Glutamatergic neuron (in vitro differentiated cells): ENCODE measurements around the gene C11orf87. TPM values are rescaled to one million over a fixed set of nuclear protein-coding genes. Genes with fewer than 3 reads are reported as not detected.
A peak's percentile ranks its signal among the peaks of the same experiment; 100 is the strongest.

Source experiments
- DNase-seq: peaks from one replicate; pipeline ENCODE4 v3.0.0; 2022
- H3K27ac Mint-ChIP-seq: one replicate; pipeline ENCODE4 v1.8.0; 2020; ENCODE audit warnings: mild to moderate bottlenecking, mixed read lengths, inconsistent platforms; ENCODE audit not compliant: unreplicated experiment
- H3K27me3 Mint-ChIP-seq: one replicate; pipeline ENCODE4 v1.8.0; 2020; ENCODE audit warnings: mild to moderate bottlenecking, moderate library complexity, mixed read lengths, inconsistent platforms; ENCODE audit not compliant: unreplicated experiment
- H3K36me3 Mint-ChIP-seq: one replicate; pipeline ENCODE4 v1.8.0; 2020; ENCODE audit warnings: mild to moderate bottlenecking, mixed read lengths, inconsistent platforms; ENCODE audit not compliant: unreplicated experiment
- H3K4me1 Mint-ChIP-seq: one replicate; pipeline ENCODE4 v1.8.0; 2020; ENCODE audit warnings: mild to moderate bottlenecking, low read depth, mixed read lengths, inconsistent platforms; ENCODE audit not compliant: unreplicated experiment
- H3K4me3 Mint-ChIP-seq: one replicate; pipeline ENCODE4 v1.8.0; 2020; ENCODE audit warnings: mild to moderate bottlenecking, mixed read lengths, inconsistent platforms; ENCODE audit not compliant: unreplicated experiment
- H3K9me3 Mint-ChIP-seq: one replicate; pipeline ENCODE4 v1.8.0; 2020; ENCODE audit warnings: mild to moderate bottlenecking, moderate library complexity, mixed read lengths, inconsistent platforms; ENCODE audit not compliant: unreplicated experiment
- long read RNA-seq: library from polyadenylated mRNA; unstranded; transcript quantifications from one replicate; pipeline ENCODE4 v2.0.0, GENCODE V29; 2020; ENCODE audit not compliant: unreplicated experiment
- total RNA-seq: library from RNA; stranded (reverse); fragmentation: NEBNext Ultra II Directional; extraction: Animal tissue kit (Norgen Biotek cat#: 25700); gene quantifications from one replicate; pipeline ENCODE4 v1.2.1, GENCODE V29; 2021; ENCODE audit not compliant: unreplicated experiment
- TF ChIP-seq, protein P1 (sequence below): fragments of 200-600 bp; sonication (generic); IDR thresholded peaks from one replicate; pipeline ENCODE4 v1.5.0; 2021; ENCODE audit not compliant: partially characterized antibody, unreplicated experiment

C11orf87 gene
- 0.27 TPM for total RNA-seq
- long read RNA-seq: 0 reads

DNA sequence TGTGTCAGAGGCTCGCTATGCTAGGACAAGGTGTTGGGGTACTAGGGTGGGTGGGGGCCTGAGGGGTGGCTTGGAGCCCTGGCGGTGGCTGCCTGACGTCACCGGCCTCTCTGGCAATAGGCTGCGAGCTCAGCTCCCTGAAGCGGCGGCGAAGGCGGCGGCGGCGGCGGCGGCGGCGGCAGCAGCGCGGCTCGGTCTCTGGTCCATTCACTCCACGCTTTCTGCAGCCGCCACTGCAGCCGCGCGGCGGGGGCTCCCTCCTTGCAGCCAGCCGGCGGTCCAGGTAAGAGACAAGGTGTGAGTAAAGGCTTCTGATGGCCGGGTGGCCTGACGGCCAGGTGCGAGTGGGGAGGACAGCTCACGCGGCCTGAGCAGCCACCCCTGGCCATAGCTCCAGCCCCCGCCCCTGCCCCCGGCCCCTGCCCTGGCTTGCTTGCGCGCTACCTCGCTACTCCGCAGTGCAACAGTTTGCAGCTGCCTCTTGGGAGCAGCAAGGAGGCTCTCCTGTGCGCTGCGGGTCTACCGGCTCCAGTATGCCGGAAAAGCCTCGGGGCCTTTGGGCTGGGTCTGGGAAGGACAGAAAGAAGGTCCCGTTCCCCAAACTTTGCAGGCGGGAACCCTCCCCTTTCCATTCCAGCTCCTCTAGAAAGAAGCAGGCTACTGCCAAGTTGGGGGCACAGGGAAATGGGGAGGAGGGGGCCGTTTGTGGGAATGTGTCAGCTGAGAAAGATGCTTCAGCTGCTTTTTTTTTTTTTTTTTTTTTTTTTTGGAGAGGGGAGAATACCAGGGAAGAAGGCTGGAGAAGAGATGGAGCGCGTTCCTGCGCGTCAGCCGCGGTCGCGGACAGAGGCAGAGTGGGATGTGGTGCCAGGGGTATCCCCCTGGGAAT is at the start of gene C11orf87:
Gene C11orf87 (plus strand): TSS at position 210 of the 889 bp plus-strand sequence. CDS start 1,444 bp downstream, outside the sequence.
- TF ChIP-seq, protein P1, sequence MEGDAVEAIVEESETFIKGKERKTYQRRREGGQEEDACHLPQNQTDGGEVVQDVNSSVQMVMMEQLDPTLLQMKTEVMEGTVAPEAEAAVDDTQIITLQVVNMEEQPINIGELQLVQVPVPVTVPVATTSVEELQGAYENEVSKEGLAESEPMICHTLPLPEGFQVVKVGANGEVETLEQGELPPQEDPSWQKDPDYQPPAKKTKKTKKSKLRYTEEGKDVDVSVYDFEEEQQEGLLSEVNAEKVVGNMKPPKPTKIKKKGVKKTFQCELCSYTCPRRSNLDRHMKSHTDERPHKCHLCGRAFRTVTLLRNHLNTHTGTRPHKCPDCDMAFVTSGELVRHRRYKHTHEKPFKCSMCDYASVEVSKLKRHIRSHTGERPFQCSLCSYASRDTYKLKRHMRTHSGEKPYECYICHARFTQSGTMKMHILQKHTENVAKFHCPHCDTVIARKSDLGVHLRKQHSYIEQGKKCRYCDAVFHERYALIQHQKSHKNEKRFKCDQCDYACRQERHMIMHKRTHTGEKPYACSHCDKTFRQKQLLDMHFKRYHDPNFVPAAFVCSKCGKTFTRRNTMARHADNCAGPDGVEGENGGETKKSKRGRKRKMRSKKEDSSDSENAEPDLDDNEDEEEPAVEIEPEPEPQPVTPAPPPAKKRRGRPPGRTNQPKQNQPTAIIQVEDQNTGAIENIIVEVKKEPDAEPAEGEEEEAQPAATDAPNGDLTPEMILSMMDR: no peak
- peak within 1 kb of the TSS; percentile 57 for H3K27ac Mint-ChIP-seq
- no peaks in the 10 kb centered on the region for H3K4me1 Mint-ChIP-seq
- H3K9me3 Mint-ChIP-seq: peaks cover 1% of the 10 kb centered on the region
- peaks cover 4% of the 10 kb centered on the region for H3K36me3 Mint-ChIP-seq
- peaks cover 5% of the 10 kb centered on the region for H3K27me3 Mint-ChIP-seq
- peak; percentile 60 for DNase-seq
- peak within 1 kb of the TSS; percentile 91 for H3K4me3 Mint-ChIP-seq

DNA sequence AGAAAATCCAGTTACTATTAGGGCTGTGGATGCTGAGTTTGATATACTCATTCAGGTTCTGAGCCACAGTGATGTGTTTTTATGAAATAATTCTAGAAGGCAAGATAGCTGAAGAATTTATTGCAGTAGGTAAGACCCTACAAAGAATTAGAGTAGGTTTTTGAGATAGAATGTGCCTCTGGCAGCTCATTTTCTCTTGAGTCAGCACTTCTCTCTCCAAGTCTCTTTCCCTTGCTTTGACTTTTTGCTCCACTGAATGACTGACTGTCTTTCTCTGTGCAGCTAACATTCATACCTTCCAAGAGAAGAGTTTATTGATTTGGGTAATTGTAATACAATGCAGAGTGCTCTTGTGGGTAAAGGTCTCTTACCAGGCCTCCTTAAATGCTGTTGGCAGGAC is 48.0 kb upstream of the C11orf87 start:
- Mint-ChIP-seq H3K27ac (no peak overlapping the region), H3K36me3 (peaks cover 3% of the 10 kb centered on the region), H3K4me3 (no peak overlapping the region), H3K4me1 (no peaks in the 10 kb centered on the region), H3K9me3 (no peaks in the 10 kb centered on the region), H3K27me3 (no peaks in the 10 kb centered on the region)
- no peak for DNase-seq
- TF ChIP-seq, protein P1: no peak

DNA sequence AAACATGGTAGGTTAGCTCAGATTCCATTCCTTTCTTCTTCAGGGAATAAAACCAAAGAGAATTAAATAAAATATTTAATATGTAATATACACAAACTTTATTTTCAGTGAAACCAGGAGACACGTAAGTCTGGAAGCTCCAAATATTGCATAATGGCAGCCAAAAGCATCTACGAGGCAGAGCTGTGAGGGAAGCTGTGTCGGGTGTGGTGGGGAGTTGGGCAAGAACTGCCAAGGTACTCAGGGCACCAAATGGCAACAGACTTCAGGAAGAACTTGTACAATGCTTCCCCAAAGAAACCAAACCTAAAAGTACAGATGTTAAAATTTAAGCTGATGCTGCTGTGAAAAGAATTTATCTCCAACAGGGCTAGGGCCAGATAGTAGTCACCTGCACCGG is 47.5 kb upstream of the C11orf87 start:
- TF ChIP-seq, protein P1: no peak
- Mint-ChIP-seq H3K4me3 (no peak overlapping the region), H3K36me3 (peaks cover 3% of the 10 kb centered on the region), H3K27ac (no peak overlapping the region), H3K9me3 (no peaks in the 10 kb centered on the region), H3K27me3 (no peaks in the 10 kb centered on the region), H3K4me1 (no peaks in the 10 kb centered on the region)
- DNase-seq: no peak

DNA sequence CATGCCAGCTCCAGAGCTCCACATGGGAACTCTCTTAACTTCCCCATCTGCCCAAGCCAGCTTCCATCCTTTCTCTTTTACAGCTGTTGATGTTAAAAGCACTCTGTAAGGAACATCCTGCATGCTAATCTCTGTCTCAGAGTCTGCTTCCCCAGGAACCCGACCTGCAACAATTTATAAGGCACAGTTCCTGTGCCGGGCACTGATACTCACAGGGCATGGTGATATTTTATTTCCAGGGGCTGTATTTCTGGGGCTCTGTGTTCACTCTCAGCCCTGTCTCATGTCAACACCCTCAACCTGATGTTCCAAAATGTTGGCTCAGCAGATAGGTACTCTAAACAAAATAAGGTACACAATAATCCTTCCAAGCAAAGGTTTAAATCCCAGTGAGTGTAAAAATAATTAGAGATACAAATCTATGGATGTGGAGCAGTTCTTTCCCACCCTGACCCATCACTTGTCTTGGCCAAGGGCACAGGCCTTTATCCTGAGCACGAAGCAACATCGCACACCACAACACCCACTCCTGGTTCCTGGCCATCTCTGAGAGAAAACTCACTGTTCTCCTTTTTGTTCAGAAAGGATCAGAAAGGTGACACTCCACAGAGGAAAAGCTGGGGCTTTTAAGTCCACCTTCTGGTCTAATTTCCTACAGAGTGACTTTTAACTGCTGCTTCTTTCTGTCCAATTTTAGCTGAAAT is 44.8 kb upstream of the C11orf87 start:
- no peak overlapping the region for H3K27ac Mint-ChIP-seq
- TF ChIP-seq, protein P1: no peak
- peaks cover 5% of the 10 kb centered on the region for H3K36me3 Mint-ChIP-seq

More for the DNA sequence above, 44.8 kb upstream of the C11orf87 start:
- Mint-ChIP-seq H3K27me3 (no peaks in the 10 kb centered on the region), H3K4me3 (no peak overlapping the region), H3K4me1 (no peaks in the 10 kb centered on the region), H3K9me3 (no peaks in the 10 kb centered on the region)
- no peak for DNase-seq
